GM20431 (cell line): ENCODE measurements around the gene PHACTR1.

Experiments used
- in situ Hi-C: fragments of 300-500 bp; cut with MseI, MboI; formaldehyde crosslinking; loops from one replicate; pipeline ENCODE4 v1.15.0; 2020; ENCODE audit warnings: low sequenced_read_pairs; ENCODE audit not compliant: unreplicated experiment

The PHACTR1 gene

GRCh38 chr6:13165502-13166172, 449.1 kb downstream of the PHACTR1 start:
- in situ Hi-C loops = no loop called here

- in situ Hi-C loops = no loop called here
Measured at GRCh38 chr6:13166269-13166668, 449.7 kb downstream of the PHACTR1 start.

GRCh38 chr6:13166916-13167315, 450.3 kb downstream of the PHACTR1 start:
- in situ Hi-C loops = no loop called here

GRCh38 chr6:13172291-13172690, 455.7 kb downstream of the PHACTR1 start:
- in situ Hi-C loops = no loop called here

GRCh38 chr6:13175087-13175486, 458.5 kb downstream of the PHACTR1 start:
- in situ Hi-C loops = no loop called here

- in situ Hi-C loops = no loop called here
Measured at GRCh38 chr6:13175759-13176158, 459.2 kb downstream of the PHACTR1 start.

GRCh38 chr6:13177664-13178063, 461.1 kb downstream of the PHACTR1 start:
- in situ Hi-C loops = no loop called here

GRCh38 chr6:13178107-13178506, 461.5 kb downstream of the PHACTR1 start:
- in situ Hi-C loops = no loop called here

- in situ Hi-C loops = no loop called here
Measured at GRCh38 chr6:13180538-13180937, 464.0 kb downstream of the PHACTR1 start.

GRCh38 chr6:13181393-13181792, 464.8 kb downstream of the PHACTR1 start:
- in situ Hi-C loops = no loop called here

GRCh38 chr6:13183415-13184088, 467.0 kb downstream of the PHACTR1 start:
- in situ Hi-C loops = no loop called here

- in situ Hi-C loops = no loop called here
Measured at GRCh38 chr6:13184089-13184468, 467.5 kb downstream of the PHACTR1 start.

- in situ Hi-C loops = no loop called here
Measured at GRCh38 chr6:13184547-13184946, 468.0 kb downstream of the PHACTR1 start.

- in situ Hi-C loops = no loop called here
Measured at GRCh38 chr6:13186861-13187260, 470.3 kb downstream of the PHACTR1 start.

- in situ Hi-C loops = no loop called here
Measured at GRCh38 chr6:13187692-13188091, 471.1 kb downstream of the PHACTR1 start.

GRCh38 chr6:13188306-13188705, 471.7 kb downstream of the PHACTR1 start:
- in situ Hi-C loops = no loop called here

- in situ Hi-C loops = no loop called here
Measured at GRCh38 chr6:13189710-13190109, 473.1 kb downstream of the PHACTR1 start.

- in situ Hi-C loops = no loop called here
Measured at GRCh38 chr6:13190376-13190775, 473.8 kb downstream of the PHACTR1 start.

GRCh38 chr6:13191461-13191860, 474.9 kb downstream of the PHACTR1 start:
- in situ Hi-C loops = no loop called here

GRCh38 chr6:13194852-13195251, 478.3 kb downstream of the PHACTR1 start:
- in situ Hi-C loops = no loop called here

GRCh38 chr6:13195803-13196202, 479.2 kb downstream of the PHACTR1 start:
- in situ Hi-C loops = no loop called here

- in situ Hi-C loops = no loop called here
Measured at GRCh38 chr6:13198168-13198567, 481.6 kb downstream of the PHACTR1 start.
